Measurements from ENCODE around the gene DLL1. TPM values are rescaled to one million over a fixed set of nuclear protein-coding genes. Genes with fewer than 3 reads are reported as not detected.

Gene DLL1
- total RNA-seq, 1 experiment from 2014 or later = 0.26 TPM

- Histone ChIP-seq H3K79me2 (ENCODE audit: low read length) (no peaks in the 10 kb centered on the region), H3K4me2 (ENCODE audit: low read depth, low read length, poor library complexity, severe bottlenecking) (no peak overlapping the region), H3K27ac (ENCODE audit: low read length) (no peak overlapping the region), H3K4me3 (ENCODE audit: low read length) (no peak overlapping the region), H3K36me3 (ENCODE audit: insufficient read depth, low read length) (no peaks in the 10 kb centered on the region), H3K9me3 (ENCODE audit: low read length) (no peaks in the 10 kb centered on the region), H3K9ac (ENCODE audit: low read length) (no peak overlapping the region), H2AFZ (ENCODE audit: low read length) (no peak overlapping the region), H3K27me3 (ENCODE audit: low read length) (no peaks in the 10 kb centered on the region), H3K9me2 (replicated peaks; ENCODE audit: insufficient read depth, low read length) (no peaks in the 10 kb centered on the region), H4K20me1 (ENCODE audit: insufficient read depth, low read depth, low read length) (no peaks in the 10 kb centered on the region), H3K4me1 (ENCODE audit: low read length) (no peaks in the 10 kb centered on the region)
- DNase-seq = no peak
Observed at GRCh38 chr6:170248861-170249600, 41.8 kb downstream of the DLL1 start.

GRCh38 chr6:170248111-170248805 lies 42.6 kb downstream of the DLL1 start:
- Histone ChIP-seq H3K9me3 (ENCODE audit: low read length) (no peaks in the 10 kb centered on the region), H3K27me3 (ENCODE audit: low read length) (no peaks in the 10 kb centered on the region), H3K79me2 (ENCODE audit: low read length) (no peaks in the 10 kb centered on the region), H3K4me3 (ENCODE audit: low read length) (no peak overlapping the region), H3K36me3 (ENCODE audit: insufficient read depth, low read length) (no peaks in the 10 kb centered on the region), H3K9me2 (replicated peaks; ENCODE audit: insufficient read depth, low read length) (no peaks in the 10 kb centered on the region), H4K20me1 (ENCODE audit: insufficient read depth, low read depth, low read length) (no peaks in the 10 kb centered on the region), H3K4me2 (ENCODE audit: low read depth, low read length, poor library complexity, severe bottlenecking) (no peak overlapping the region), H2AFZ (ENCODE audit: low read length) (no peak overlapping the region), H3K27ac (ENCODE audit: low read length) (no peak overlapping the region), H3K4me1 (ENCODE audit: low read length) (no peaks in the 10 kb centered on the region), H3K9ac (ENCODE audit: low read length) (no peak overlapping the region)
- no peak for DNase-seq

GRCh38 chr6:170247178-170247701 lies 43.6 kb downstream of the DLL1 start:
- no peaks in the 10 kb centered on the region for H4K20me1 ChIP-seq (ENCODE audit: insufficient read depth, low read depth, low read length)
- H3K4me1 ChIP-seq (ENCODE audit: low read length) = no peaks in the 10 kb centered on the region
- DNase-seq = no peak
- H2AFZ ChIP-seq (ENCODE audit: low read length) = no peak overlapping the region
- H3K36me3 ChIP-seq (ENCODE audit: insufficient read depth, low read length) = no peaks in the 10 kb centered on the region
- no peak overlapping the region for H3K27ac ChIP-seq (ENCODE audit: low read length)
- no peak overlapping the region for H3K9ac ChIP-seq (ENCODE audit: low read length)
- H3K9me2 ChIP-seq (replicated peaks; ENCODE audit: insufficient read depth, low read length) = no peaks in the 10 kb centered on the region
- no peaks in the 10 kb centered on the region for H3K9me3 ChIP-seq (ENCODE audit: low read length)
- H3K4me2 ChIP-seq (ENCODE audit: low read depth, low read length, poor library complexity, severe bottlenecking) = no peak overlapping the region
- no peaks in the 10 kb centered on the region for H3K27me3 ChIP-seq (ENCODE audit: low read length)
- H3K79me2 ChIP-seq (ENCODE audit: low read length) = no peaks in the 10 kb centered on the region
- no peak overlapping the region for H3K4me3 ChIP-seq (ENCODE audit: low read length)

- H3K27me3 ChIP-seq (ENCODE audit: low read length) = no peaks in the 10 kb centered on the region
Observed at GRCh38 chr6:170245475-170245992, 45.3 kb downstream of the DLL1 start.

GRCh38 chr6:170244721-170245474 lies 46.0 kb downstream of the DLL1 start:
- no peak overlapping the region for H3K9ac ChIP-seq (ENCODE audit: low read length)
- H3K4me2 ChIP-seq (ENCODE audit: low read depth, low read length, poor library complexity, severe bottlenecking) = no peak overlapping the region
- no peaks in the 10 kb centered on the region for H3K4me1 ChIP-seq (ENCODE audit: low read length)
- no peaks in the 10 kb centered on the region for H4K20me1 ChIP-seq (ENCODE audit: insufficient read depth, low read depth, low read length)
- no peaks in the 10 kb centered on the region for H3K79me2 ChIP-seq (ENCODE audit: low read length)
- no peak for DNase-seq
- H3K9me3 ChIP-seq (ENCODE audit: low read length) = no peaks in the 10 kb centered on the region
- no peaks in the 10 kb centered on the region for H3K27me3 ChIP-seq (ENCODE audit: low read length)
- H3K9me2 ChIP-seq (replicated peaks; ENCODE audit: insufficient read depth, low read length) = no peaks in the 10 kb centered on the region
- H3K36me3 ChIP-seq (ENCODE audit: insufficient read depth, low read length) = no peaks in the 10 kb centered on the region
- H3K4me3 ChIP-seq (ENCODE audit: low read length) = no peak overlapping the region
- H3K27ac ChIP-seq (ENCODE audit: low read length) = no peak overlapping the region
- no peak overlapping the region for H2AFZ ChIP-seq (ENCODE audit: low read length)

More at GRCh38 chr6:170245475-170245992, 45.3 kb downstream of the DLL1 start:
- no peaks in the 10 kb centered on the region for H4K20me1 ChIP-seq (ENCODE audit: insufficient read depth, low read depth, low read length)
- no peaks in the 10 kb centered on the region for H3K36me3 ChIP-seq (ENCODE audit: insufficient read depth, low read length)
- no peak overlapping the region for H3K4me2 ChIP-seq (ENCODE audit: low read depth, low read length, poor library complexity, severe bottlenecking)
- H3K9me3 ChIP-seq (ENCODE audit: low read length) = no peaks in the 10 kb centered on the region
- DNase-seq = no peak
- no peaks in the 10 kb centered on the region for H3K79me2 ChIP-seq (ENCODE audit: low read length)
- H3K9ac ChIP-seq (ENCODE audit: low read length) = no peak overlapping the region
- no peak overlapping the region for H3K4me3 ChIP-seq (ENCODE audit: low read length)
- no peaks in the 10 kb centered on the region for H3K9me2 ChIP-seq (replicated peaks; ENCODE audit: insufficient read depth, low read length)
- no peak overlapping the region for H3K27ac ChIP-seq (ENCODE audit: low read length)
- H3K4me1 ChIP-seq (ENCODE audit: low read length) = no peaks in the 10 kb centered on the region
- H2AFZ ChIP-seq (ENCODE audit: low read length) = no peak overlapping the region

GRCh38 chr6:170243791-170244291 lies 47.0 kb downstream of the DLL1 start:
- H3K36me3 ChIP-seq (ENCODE audit: insufficient read depth, low read length) = no peaks in the 10 kb centered on the region
- H3K4me3 ChIP-seq (ENCODE audit: low read length) = no peak overlapping the region
- no peaks in the 10 kb centered on the region for H3K9me3 ChIP-seq (ENCODE audit: low read length)
- H3K4me2 ChIP-seq (ENCODE audit: low read depth, low read length, poor library complexity, severe bottlenecking) = no peak overlapping the region
- no peak overlapping the region for H3K27ac ChIP-seq (ENCODE audit: low read length)
- H3K27me3 ChIP-seq (ENCODE audit: low read length) = no peaks in the 10 kb centered on the region
- H4K20me1 ChIP-seq (ENCODE audit: insufficient read depth, low read depth, low read length) = no peaks in the 10 kb centered on the region
- no peak overlapping the region for H3K9ac ChIP-seq (ENCODE audit: low read length)
- H2AFZ ChIP-seq (ENCODE audit: low read length) = no peak overlapping the region
- no peak for DNase-seq
- H3K9me2 ChIP-seq (replicated peaks; ENCODE audit: insufficient read depth, low read length) = no peaks in the 10 kb centered on the region
- H3K79me2 ChIP-seq (ENCODE audit: low read length) = no peaks in the 10 kb centered on the region
- no peaks in the 10 kb centered on the region for H3K4me1 ChIP-seq (ENCODE audit: low read length)

GRCh38 chr6:170243386-170243785 lies 47.5 kb downstream of the DLL1 start:
- H3K9me2 ChIP-seq (replicated peaks; ENCODE audit: insufficient read depth, low read length) = no peaks in the 10 kb centered on the region
- H3K9ac ChIP-seq (ENCODE audit: low read length) = no peak overlapping the region
- DNase-seq = no peak
- H3K27me3 ChIP-seq (ENCODE audit: low read length) = no peaks in the 10 kb centered on the region
- H2AFZ ChIP-seq (ENCODE audit: low read length) = no peak overlapping the region
- no peak overlapping the region for H3K27ac ChIP-seq (ENCODE audit: low read length)
- H3K4me2 ChIP-seq (ENCODE audit: low read depth, low read length, poor library complexity, severe bottlenecking) = no peak overlapping the region
- no peaks in the 10 kb centered on the region for H3K4me1 ChIP-seq (ENCODE audit: low read length)
- no peaks in the 10 kb centered on the region for H3K9me3 ChIP-seq (ENCODE audit: low read length)
- no peaks in the 10 kb centered on the region for H3K79me2 ChIP-seq (ENCODE audit: low read length)
- no peaks in the 10 kb centered on the region for H4K20me1 ChIP-seq (ENCODE audit: insufficient read depth, low read depth, low read length)
- no peak overlapping the region for H3K4me3 ChIP-seq (ENCODE audit: low read length)
- no peaks in the 10 kb centered on the region for H3K36me3 ChIP-seq (ENCODE audit: insufficient read depth, low read length)
